Measurements from ENCODE around the gene NTM. TPM values are rescaled to one million over a fixed set of nuclear protein-coding genes. Genes with fewer than 3 reads are reported as not detected.

The NTM gene
- total RNA-seq, 3 donors from 2014 or later = 0.66 to 9.0 (median 1.0) TPM

DNA sequence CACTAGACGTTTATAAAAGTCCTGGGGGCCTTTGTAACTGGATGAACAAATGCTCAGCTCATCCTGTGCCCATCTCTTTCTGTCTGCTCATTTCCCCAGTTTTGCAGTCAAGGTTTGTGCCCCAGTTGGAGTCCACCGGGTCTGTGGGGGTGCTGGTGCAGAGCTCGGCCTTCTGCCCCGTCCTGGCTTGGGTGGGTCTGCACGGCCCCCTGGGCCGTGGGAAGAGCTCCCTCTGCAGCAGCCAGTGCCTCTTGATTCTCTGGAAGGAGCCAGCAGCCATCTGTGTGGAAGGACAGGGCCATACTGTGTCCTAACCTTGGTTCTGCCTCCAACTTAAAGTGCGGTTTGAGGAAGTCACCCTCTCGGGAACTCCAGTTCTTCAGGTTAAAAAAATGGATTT lies 140.2 kb downstream of the NTM start:
- Histone ChIP-seq H3K27me3 (no peaks in the 10 kb centered on the region), H3K27ac (no peak overlapping the region), H3K9me3 (no peaks in the 10 kb centered on the region), H3K4me1 (no peaks in the 10 kb centered on the region), H3K4me3 (no peak overlapping the region), H3K36me3 (no peaks in the 10 kb centered on the region)
- intact Hi-C loops (cut with DNase I; ENCODE audit: low total_unique reads) = no loop called here
- TF ChIP-seq, protein P1, sequence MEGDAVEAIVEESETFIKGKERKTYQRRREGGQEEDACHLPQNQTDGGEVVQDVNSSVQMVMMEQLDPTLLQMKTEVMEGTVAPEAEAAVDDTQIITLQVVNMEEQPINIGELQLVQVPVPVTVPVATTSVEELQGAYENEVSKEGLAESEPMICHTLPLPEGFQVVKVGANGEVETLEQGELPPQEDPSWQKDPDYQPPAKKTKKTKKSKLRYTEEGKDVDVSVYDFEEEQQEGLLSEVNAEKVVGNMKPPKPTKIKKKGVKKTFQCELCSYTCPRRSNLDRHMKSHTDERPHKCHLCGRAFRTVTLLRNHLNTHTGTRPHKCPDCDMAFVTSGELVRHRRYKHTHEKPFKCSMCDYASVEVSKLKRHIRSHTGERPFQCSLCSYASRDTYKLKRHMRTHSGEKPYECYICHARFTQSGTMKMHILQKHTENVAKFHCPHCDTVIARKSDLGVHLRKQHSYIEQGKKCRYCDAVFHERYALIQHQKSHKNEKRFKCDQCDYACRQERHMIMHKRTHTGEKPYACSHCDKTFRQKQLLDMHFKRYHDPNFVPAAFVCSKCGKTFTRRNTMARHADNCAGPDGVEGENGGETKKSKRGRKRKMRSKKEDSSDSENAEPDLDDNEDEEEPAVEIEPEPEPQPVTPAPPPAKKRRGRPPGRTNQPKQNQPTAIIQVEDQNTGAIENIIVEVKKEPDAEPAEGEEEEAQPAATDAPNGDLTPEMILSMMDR (IDR thresholded peaks at IDR 0.05) = no peak
- TF ChIP-seq POLR2A (IDR thresholded peaks at IDR 0.05) (no peak), POLR2AphosphoS5 (IDR thresholded peaks at IDR 0.05) (no peak)
- DNase-seq (ENCODE audit: low spot score in 2 of 2) = no peak

DNA sequence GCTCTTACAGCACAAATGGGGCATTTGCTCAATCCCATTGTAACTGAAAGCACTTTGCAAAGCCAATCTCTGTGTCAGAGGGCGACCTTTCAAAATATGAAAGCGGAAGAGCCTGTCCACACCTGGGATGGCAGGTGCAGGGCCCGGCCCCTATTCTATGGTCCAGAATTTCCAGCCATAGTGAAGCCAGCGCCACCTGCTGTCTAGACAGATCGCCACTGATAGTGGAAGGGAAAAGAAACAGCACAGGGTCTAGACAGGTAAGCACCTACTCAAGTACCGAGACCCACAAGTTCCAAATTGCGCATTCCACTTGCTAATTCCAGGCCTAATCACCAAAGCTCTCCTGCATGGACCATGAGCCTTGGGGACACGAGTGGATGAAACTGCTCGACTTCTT lies 141.4 kb downstream of the NTM start:
- intact Hi-C loops (cut with DNase I; ENCODE audit: low total_unique reads) = no loop called here
- no peak overlapping the region for H3K4me3 ChIP-seq
- H3K27ac ChIP-seq = no peak overlapping the region
- TF ChIP-seq, protein P1 (IDR thresholded peaks at IDR 0.05) = peak in 2 of 3 donors; percentile 38 to 45
- no peak for TF ChIP-seq POLR2AphosphoS5 (IDR thresholded peaks at IDR 0.05)
- no peak for TF ChIP-seq POLR2A (IDR thresholded peaks at IDR 0.05)
- H3K36me3 ChIP-seq = no peaks in the 10 kb centered on the region
- H3K4me1 ChIP-seq = no peaks in the 10 kb centered on the region
- H3K9me3 ChIP-seq = no peaks in the 10 kb centered on the region
- no peak for DNase-seq (ENCODE audit: low spot score in 2 of 2)
- H3K27me3 ChIP-seq = no peaks in the 10 kb centered on the region

DNA sequence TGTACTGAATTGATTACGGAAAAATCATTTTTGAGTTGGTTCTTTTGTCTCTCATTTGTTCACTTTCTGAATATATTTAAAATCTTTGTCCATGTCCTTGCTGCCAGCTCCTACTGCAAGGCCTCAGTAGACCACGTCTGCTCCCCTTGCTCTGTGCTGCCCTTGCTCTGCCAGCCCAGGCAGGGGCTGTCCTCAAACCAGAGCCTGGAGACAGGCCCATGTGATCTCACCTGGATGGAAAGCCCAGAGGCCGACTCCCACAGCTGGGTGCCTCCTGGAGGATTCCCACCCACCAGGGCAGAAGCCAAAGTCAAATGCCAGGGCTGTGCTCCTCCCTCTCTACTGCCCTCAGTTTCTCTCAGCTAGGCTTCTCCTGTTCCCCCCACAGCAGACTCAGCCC lies 141.8 kb downstream of the NTM start:
- H3K4me1 ChIP-seq = no peaks in the 10 kb centered on the region
- no peak for TF ChIP-seq POLR2A (IDR thresholded peaks at IDR 0.05)
- TF ChIP-seq, protein P1 (IDR thresholded peaks at IDR 0.05) = no peak
- TF ChIP-seq POLR2AphosphoS5 (IDR thresholded peaks at IDR 0.05) = no peak
- H3K36me3 ChIP-seq = no peaks in the 10 kb centered on the region
- no peak for DNase-seq (ENCODE audit: low spot score in 2 of 2)
- intact Hi-C loops (cut with DNase I; ENCODE audit: low total_unique reads) = no loop called here
- H3K4me3 ChIP-seq = no peak overlapping the region
- no peaks in the 10 kb centered on the region for H3K27me3 ChIP-seq
- H3K27ac ChIP-seq = no peak overlapping the region
- no peaks in the 10 kb centered on the region for H3K9me3 ChIP-seq

DNA sequence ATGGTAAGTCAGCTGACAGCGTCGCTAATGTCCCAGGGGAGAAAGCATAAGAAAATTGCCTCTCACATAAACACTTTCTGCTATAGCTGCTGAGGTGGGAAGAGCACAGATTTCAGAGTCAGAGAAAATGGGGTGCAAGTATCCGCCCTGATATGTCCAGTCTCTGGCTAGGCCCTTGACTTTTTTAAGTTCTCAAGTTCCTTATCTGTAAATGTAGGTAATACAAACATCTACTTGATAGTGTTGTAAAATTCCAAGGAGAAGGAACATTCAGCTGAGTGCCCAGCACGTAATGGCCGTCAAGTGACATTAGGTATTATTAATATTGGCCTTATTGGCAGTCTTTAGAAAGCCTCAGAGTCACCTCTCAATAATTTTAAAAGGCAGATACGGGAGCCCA lies 143.6 kb downstream of the NTM start:
- TF ChIP-seq, protein P1 (IDR thresholded peaks at IDR 0.05) = no peak
- TF ChIP-seq POLR2A (IDR thresholded peaks at IDR 0.05) (no peak), POLR2AphosphoS5 (IDR thresholded peaks at IDR 0.05) (no peak)
- Histone ChIP-seq H3K9me3 (no peaks in the 10 kb centered on the region), H3K4me3 (no peak overlapping the region), H3K36me3 (no peaks in the 10 kb centered on the region), H3K4me1 (no peaks in the 10 kb centered on the region), H3K27ac (no peak overlapping the region), H3K27me3 (no peaks in the 10 kb centered on the region)
- no peak for DNase-seq (ENCODE audit: low spot score in 2 of 2)
- intact Hi-C loops (cut with DNase I; ENCODE audit: low total_unique reads) = no loop called here

DNA sequence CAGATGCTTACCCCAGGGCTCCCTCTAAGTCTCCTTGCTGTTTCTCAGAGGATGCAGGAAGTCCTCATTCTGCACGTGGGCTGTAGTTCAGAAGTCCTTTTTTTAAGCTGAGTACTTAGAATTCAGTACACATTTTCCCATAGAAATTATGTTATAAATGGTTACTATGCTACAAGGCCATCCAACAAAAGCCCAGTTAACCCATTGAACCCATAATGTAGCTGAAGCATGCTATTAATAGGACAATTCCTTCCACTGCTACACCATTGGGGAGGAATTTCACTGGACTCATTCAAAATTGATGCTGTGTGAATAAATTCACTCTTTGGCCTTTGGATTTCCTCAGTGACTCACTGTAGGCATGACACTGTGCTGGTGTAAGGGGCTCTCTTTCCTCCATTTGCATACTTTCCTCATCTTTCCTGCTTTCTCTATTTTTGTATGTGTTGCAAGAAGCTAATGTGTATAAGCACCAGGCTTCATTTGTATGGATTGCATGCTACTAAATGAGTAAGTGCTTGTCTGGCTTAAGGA lies 148.0 kb downstream of the NTM start:
- H3K4me3 ChIP-seq = no peak overlapping the region
- no peak for TF ChIP-seq POLR2A (IDR thresholded peaks at IDR 0.05)
- no peak for TF ChIP-seq POLR2AphosphoS5 (IDR thresholded peaks at IDR 0.05)
- TF ChIP-seq, protein P1 (IDR thresholded peaks at IDR 0.05) = no peak
- no peak for DNase-seq (ENCODE audit: low spot score in 2 of 2)
- no peaks in the 10 kb centered on the region for H3K4me1 ChIP-seq
- no peak overlapping the region for H3K27ac ChIP-seq
- no peaks in the 10 kb centered on the region for H3K36me3 ChIP-seq
- H3K9me3 ChIP-seq = no peaks in the 10 kb centered on the region
- no peaks in the 10 kb centered on the region for H3K27me3 ChIP-seq
- intact Hi-C loops (cut with DNase I; ENCODE audit: low total_unique reads) = loop anchor here (5.0 kb wide), 1 partner anchor 239 kb away; no protein-coding TSS in a partner anchor

Measured in breast epithelium (tissue), 4 donors.